Transverse colon (tissue), 4 donors: ENCODE data around the gene GNLY. TPM values are rescaled to one million over a fixed set of nuclear protein-coding genes. Genes with fewer than 3 reads are reported as not detected.
"Not testable (repeated sequence)": the region's sequence is repeated elsewhere in the genome, so short reads cannot be mapped to it uniquely, and the experiment has no call there.

Source experiments
- DNase-seq: peaks from one replicate; pipeline ENCODE4 v3.0.0-alpha.2; 2019
- H3K27ac ChIP-seq, 4 donors: fragments of 200-600 bp; sonication (generic); 2 replicates each; pipeline ENCODE4 v1.5.1; 2016 to 2018; ENCODE audit warnings: inconsistent platforms in 4 of 4
- H3K27me3 ChIP-seq: fragments of 200-600 bp; sonication (generic); 2 replicates; pipeline ENCODE4 v1.5.1; 2017; ENCODE audit warnings: inconsistent platforms
- H3K36me3 ChIP-seq, 4 donors: fragments of 200-600 bp; sonication (generic); 2 replicates each; pipeline ENCODE4 v1.5.1; 2017 to 2019; ENCODE audit warnings: inconsistent platforms in 4 of 4
- H3K4me1 ChIP-seq, 4 donors: fragments of 200-600 bp; sonication (generic); 2 replicates each; pipeline ENCODE4 v1.5.1; 2017 to 2020; ENCODE audit warnings: inconsistent platforms in 4 of 4
- H3K4me3 ChIP-seq, 4 donors: fragments of 200-600 bp; sonication (generic); 1 replicate in 1 of 4; 2 replicates in 3 of 4; pipeline versions ENCODE4 v1.5.1 to v1.6.1; 2017 to 2019; ENCODE audit warnings: inconsistent platforms in 4 of 4
- H3K9me3 ChIP-seq, 2 donors: fragments of 200-600 bp; sonication (generic); 2 replicates each; pipeline ENCODE4 v1.5.1; 2017 to 2019; ENCODE audit warnings: inconsistent platforms in 2 of 2
- CTCF ChIP-seq, 5 experiments: fragments of 200-600 bp in 3 of 5; fragments of 450-650 bp in 2 of 5; sonication (generic) in 3 of 5; IDR thresholded peaks; 1 replicate in 2 of 5; 2 replicates in 3 of 5; pipeline ENCODE4 v1.5.1; 2016 to 2017; ENCODE audit warnings: antibody characterized with exemption in 5 of 5, inconsistent platforms in 3 of 5, mild to moderate bottlenecking in 2 of 5, moderate library complexity in 1 of 5
- EP300 ChIP-seq: sonication (generic); formaldehyde crosslinking; IDR thresholded peaks from one replicate; pipeline ENCODE4 v1.6.1; 2017; ENCODE audit warnings: antibody characterized with exemption, low read depth
- POLR2A ChIP-seq: fragments of 450-650 bp; IDR thresholded peaks from one replicate; pipeline ENCODE4 v1.6.1; 2016; ENCODE audit warnings: antibody characterized with exemption, mild to moderate bottlenecking, moderate library complexity
- POLR2AphosphoS5 ChIP-seq, 3 donors: sonication (generic); formaldehyde crosslinking; IDR thresholded peaks; one replicate each; pipeline ENCODE4 v1.6.1; 2016; ENCODE audit warnings: antibody characterized with exemption in 3 of 3
- WGBS, 2 donors: methylation state at CpG; one replicate each; pipeline ENCODE4 v1.1.5; 2018; ENCODE audit warnings: low coverage in 1 of 2; 5-methylcytosine and 5-hydroxymethylcytosine counted together
- in situ Hi-C, 4 donors: fragments of 200-750 bp; cut with MboI; loops; one replicate each; pipeline versions ENCODE4 v1.15.0 to v1.15.1; 2017; ENCODE audit warnings: low sequenced_read_pairs in 3 of 4, low pct_ligation_motif_present in 1 of 4, low pct_unique_long_range_greater_than_20kb in 1 of 4
- intact Hi-C: fragments of 100-400 bp; cut with DNase I; formaldehyde crosslinking; loops from one replicate; pipeline ENCODE4 v1.15.1; 2023; ENCODE audit warnings: low total_unique reads
- total RNA-seq, 4 donors: library from RNA; depleted of rRNA; stranded (reverse); fragments of >200 nt; gene quantifications; one replicate each; pipeline ENCODE4 v1.1.0, GENCODE V29; 2016

GNLY gene
- total RNA-seq, 4 donors from 2014 or later: 5.2 to 11.7 TPM; not detected in 2

GRCh38 chr2:85656468-85656867 is 37.7 kb upstream of the GNLY start:
- H3K4me3 ChIP-seq: no peak overlapping the region
- intact Hi-C loops (no loop called here), in situ Hi-C loops (no loop called here)
- H3K27ac ChIP-seq: no peak overlapping the region
- TF ChIP-seq EP300 (no peak), POLR2AphosphoS5 (IDR thresholded peaks at IDR 0.05) (no peak), POLR2A (no peak), CTCF (IDR thresholded peaks at IDR 0.05) (no peak)
- H3K4me1 ChIP-seq: no peaks in the 10 kb centered on the region
- 93 to 94% methylated on average over 3 of the region's 3 CpGs for WGBS, 2 donors
- H3K36me3 ChIP-seq: peaks cover 0 to 11% (median 0%) of the 10 kb centered on the region in 4 donors
- no peaks in the 10 kb centered on the region for H3K27me3 ChIP-seq
- no peaks in the 10 kb centered on the region for H3K9me3 ChIP-seq
- no peak for DNase-seq

- H3K9me3 ChIP-seq, DNase-seq, H3K27me3 ChIP-seq, H3K4me3 ChIP-seq, H3K27ac ChIP-seq, H3K36me3 ChIP-seq, in situ Hi-C loops, H3K4me1 ChIP-seq, intact Hi-C loops: not testable (repeated sequence)
- 96 to 100% methylated on average over 1 to 4 of the region's 4 CpGs for WGBS, 2 donors
Measured at GRCh38 chr2:85657399-85657798, 36.8 kb upstream of the GNLY start.

- in situ Hi-C loops (no loop called here), intact Hi-C loops (no loop called here)
- Histone ChIP-seq H3K27ac (no peak overlapping the region), H3K36me3 (peaks cover 0 to 4% (median 0%) of the 10 kb centered on the region in 4 donors), H3K4me1 (no peaks in the 10 kb centered on the region), H3K27me3 (no peaks in the 10 kb centered on the region), H3K9me3 (no peaks in the 10 kb centered on the region), H3K4me3 (no peak overlapping the region)
- TF ChIP-seq CTCF (IDR thresholded peaks at IDR 0.05): no peak
- TF ChIP-seq POLR2A: no peak
- no peak for TF ChIP-seq POLR2AphosphoS5 (IDR thresholded peaks at IDR 0.05)
- no peak for TF ChIP-seq EP300
- 82% methylated on average over 11 of the region's 13 CpGs; no CpG with 5 or more reads in 1 of the 2 donors for WGBS, 2 donors
- DNase-seq: no peak
Measured at GRCh38 chr2:85659324-85659981, 34.7 kb upstream of the GNLY start.

- H3K9me3 ChIP-seq, H3K36me3 ChIP-seq, in situ Hi-C loops, H3K27ac ChIP-seq, DNase-seq, H3K4me1 ChIP-seq, H3K27me3 ChIP-seq, H3K4me3 ChIP-seq, intact Hi-C loops: not testable (repeated sequence)
- 97 to 100% methylated on average over 2 to 11 of the region's 11 CpGs for WGBS, 2 donors
Measured at GRCh38 chr2:85660301-85660700, 33.9 kb upstream of the GNLY start.

GRCh38 chr2:85660725-85661124 is 33.4 kb upstream of the GNLY start:
- no peaks in the 10 kb centered on the region for H3K9me3 ChIP-seq
- DNase-seq: no peak
- intact Hi-C loops (no loop called here), in situ Hi-C loops (no loop called here)
- H3K27me3 ChIP-seq: no peaks in the 10 kb centered on the region
- H3K27ac ChIP-seq: peak overlapping the region in 1 of 4 donors; percentile 1
- no peak overlapping the region for H3K4me3 ChIP-seq
- WGBS, 2 donors: 83% methylated on average over 7 of the region's 7 CpGs; no CpG with 5 or more reads in 1 of the 2 donors
- no peaks in the 10 kb centered on the region for H3K4me1 ChIP-seq
- peaks cover 0 to 4% (median 0%) of the 10 kb centered on the region in 4 donors for H3K36me3 ChIP-seq
- no peak for TF ChIP-seq POLR2A
- no peak for TF ChIP-seq EP300
